Natural killer cell treated with Interleukin-12 subunit alpha and Interleukin-12 subunit beta and Interleukin-15 and Interleukin-18, amount 100 ng/mL, for 72 hours (primary cell): ENCODE measurements around the gene NPPC. TPM values are rescaled to one million over a fixed set of nuclear protein-coding genes. Genes with fewer than 3 reads are reported as not detected.

Source experiments
- ATAC-seq, 2 donors: fragments of 150-1000 bp; cut with Tn5 transposase in 1 of 2; sonication (Bioruptor Pico), chemical (Tn5 transposase) in 1 of 2; 2 replicates each; pipeline ENCODE4 v1.10.0; 2021
- DNase-seq: peaks from one replicate; pipeline ENCODE4 v3.0.0; 2022; ENCODE audit warnings: low spot score
- H3K27ac Mint-ChIP-seq, 2 donors: 1 replicate in 1 of 2; 2 replicates in 1 of 2; pipeline ENCODE4 v1.8.0; 2022; ENCODE audit warnings: mixed read lengths in 2 of 2, mild to moderate bottlenecking in 1 of 2, moderate library complexity in 1 of 2
- H3K27me3 Mint-ChIP-seq, 2 donors: 1 replicate in 1 of 2; 2 replicates in 1 of 2; pipeline ENCODE4 v1.8.0; 2022; ENCODE audit warnings: mixed read lengths in 2 of 2
- H3K36me3 Mint-ChIP-seq: one replicate; pipeline ENCODE4 v1.8.0; 2022; ENCODE audit warnings: mixed read lengths
- H3K4me1 Mint-ChIP-seq, 2 donors: 1 replicate in 1 of 2; 2 replicates in 1 of 2; pipeline ENCODE4 v1.8.0; 2022; ENCODE audit warnings: low read depth in 2 of 2, mixed read lengths in 2 of 2, mild to moderate bottlenecking in 1 of 2
- H3K4me3 Mint-ChIP-seq: one replicate; pipeline ENCODE4 v1.8.0; 2022; ENCODE audit warnings: mixed read lengths
- H3K9me3 Mint-ChIP-seq: 2 replicates; pipeline ENCODE4 v1.8.0; 2022; ENCODE audit warnings: mixed read lengths
- total RNA-seq, 2 donors: library from RNA; stranded (reverse); gene quantifications; one replicate each; pipeline ENCODE4 v1.2.3, GENCODE V29; 2022

NPPC gene
- total RNA-seq, 2 donors from 2014 or later = 2.7 to 4.2 TPM

- H3K4me3 Mint-ChIP-seq = no peak overlapping the region
- no peak overlapping the region for H3K27ac Mint-ChIP-seq
- H3K4me1 Mint-ChIP-seq = no peaks in the 10 kb centered on the region
- H3K36me3 Mint-ChIP-seq = no peaks in the 10 kb centered on the region
- ATAC-seq = no peak
- no peak for DNase-seq
- peaks cover 19 to 23% of the 10 kb centered on the region in 2 donors for H3K27me3 Mint-ChIP-seq
- no peaks in the 10 kb centered on the region for H3K9me3 Mint-ChIP-seq
Measured at GRCh38 chr2:231931481-231931915, 5.3 kb upstream of the NPPC start.

- no peaks in the 10 kb centered on the region for H3K9me3 Mint-ChIP-seq
- no peak overlapping the region for H3K27ac Mint-ChIP-seq
- no peaks in the 10 kb centered on the region for H3K36me3 Mint-ChIP-seq
- no peak for ATAC-seq
- H3K4me1 Mint-ChIP-seq = no peaks in the 10 kb centered on the region
- peak; percentile 44 for DNase-seq
- no peak overlapping the region for H3K4me3 Mint-ChIP-seq
- H3K27me3 Mint-ChIP-seq = peaks cover 19 to 23% of the 10 kb centered on the region in 2 donors
Measured at GRCh38 chr2:231930593-231931281, 4.5 kb upstream of the NPPC start.

GRCh38 chr2:231929961-231930592, 3.9 kb upstream of the NPPC start:
- H3K27ac Mint-ChIP-seq = no peak overlapping the region
- DNase-seq (peak; percentile 38), ATAC-seq (no peak)
- H3K4me1 Mint-ChIP-seq = no peaks in the 10 kb centered on the region
- no peaks in the 10 kb centered on the region for H3K9me3 Mint-ChIP-seq
- no peak overlapping the region for H3K4me3 Mint-ChIP-seq
- H3K27me3 Mint-ChIP-seq = peaks cover 19 to 23% of the 10 kb centered on the region in 2 donors
- H3K36me3 Mint-ChIP-seq = no peaks in the 10 kb centered on the region

GRCh38 chr2:231928901-231929725, 2.9 kb upstream of the NPPC start:
- no peaks in the 10 kb centered on the region for H3K9me3 Mint-ChIP-seq
- peaks cover 24 to 29% of the 10 kb centered on the region in 2 donors for H3K27me3 Mint-ChIP-seq
- ATAC-seq (no peak), DNase-seq (peak; percentile 51)
- no peak overlapping the region for H3K27ac Mint-ChIP-seq
- no peaks in the 10 kb centered on the region for H3K4me1 Mint-ChIP-seq
- no peak overlapping the region for H3K4me3 Mint-ChIP-seq
- no peaks in the 10 kb centered on the region for H3K36me3 Mint-ChIP-seq

- ATAC-seq (no peak), DNase-seq (peak; percentile 18)
- no peak overlapping the region for H3K4me3 Mint-ChIP-seq
- H3K4me1 Mint-ChIP-seq = no peaks in the 10 kb centered on the region
- H3K9me3 Mint-ChIP-seq = no peaks in the 10 kb centered on the region
- no peaks in the 10 kb centered on the region for H3K36me3 Mint-ChIP-seq
- H3K27me3 Mint-ChIP-seq = peaks cover 30 to 36% of the 10 kb centered on the region in 2 donors
- H3K27ac Mint-ChIP-seq = no peak overlapping the region
Measured at GRCh38 chr2:231928481-231928880, 2.3 kb upstream of the NPPC start.

GRCh38 chr2:231927566-231927890, 1.3 kb upstream of the NPPC start:
- peaks cover 30 to 36% of the 10 kb centered on the region in 2 donors for H3K27me3 Mint-ChIP-seq

GRCh38 chr2:231926761-231927565, 767 bp upstream of the NPPC start:
- Mint-ChIP-seq H3K4me3 (peak overlapping the region; percentile 57), H3K9me3 (no peaks in the 10 kb centered on the region), H3K4me1 (no peaks in the 10 kb centered on the region), H3K27ac (no peak overlapping the region), H3K27me3 (peaks cover 34 to 36% of the 10 kb centered on the region in 2 donors), H3K36me3 (no peaks in the 10 kb centered on the region)
- peak; percentile 59 for DNase-seq
- no peak for ATAC-seq

More at GRCh38 chr2:231927566-231927890, 1.3 kb upstream of the NPPC start:
- peak overlapping the region; percentile 57 for H3K4me3 Mint-ChIP-seq
- no peak overlapping the region for H3K27ac Mint-ChIP-seq
- no peak for DNase-seq
- no peaks in the 10 kb centered on the region for H3K9me3 Mint-ChIP-seq
- no peaks in the 10 kb centered on the region for H3K4me1 Mint-ChIP-seq
- no peaks in the 10 kb centered on the region for H3K36me3 Mint-ChIP-seq
- no peak for ATAC-seq

GRCh38 chr2:231925303-231926179, 655 bp downstream of the NPPC start:
- no peaks in the 10 kb centered on the region for H3K36me3 Mint-ChIP-seq
- ATAC-seq = peak; percentile 67 to 82
- no peak overlapping the region for H3K27ac Mint-ChIP-seq
- DNase-seq = peak; percentile 73
- H3K4me3 Mint-ChIP-seq = peak overlapping the region; percentile 36
- peaks cover 34 to 36% of the 10 kb centered on the region in 2 donors for H3K27me3 Mint-ChIP-seq
- no peaks in the 10 kb centered on the region for H3K4me1 Mint-ChIP-seq
- no peaks in the 10 kb centered on the region for H3K9me3 Mint-ChIP-seq

GRCh38 chr2:231924889-231925275, 1.3 kb downstream of the NPPC start:
- H3K4me3 Mint-ChIP-seq = no peak overlapping the region
- ATAC-seq (no peak), DNase-seq (no peak)
- no peak overlapping the region for H3K27ac Mint-ChIP-seq
- H3K27me3 Mint-ChIP-seq = peaks cover 34 to 36% of the 10 kb centered on the region in 2 donors
- no peaks in the 10 kb centered on the region for H3K36me3 Mint-ChIP-seq
- no peaks in the 10 kb centered on the region for H3K9me3 Mint-ChIP-seq
- no peaks in the 10 kb centered on the region for H3K4me1 Mint-ChIP-seq

- Mint-ChIP-seq H3K27ac (no peak overlapping the region), H3K4me3 (peak overlapping the region; percentile 55), H3K36me3 (no peaks in the 10 kb centered on the region), H3K4me1 (no peaks in the 10 kb centered on the region), H3K27me3 (peaks cover 32 to 35% of the 10 kb centered on the region in 2 donors), H3K9me3 (no peaks in the 10 kb centered on the region)
- DNase-seq (peak; percentile 56), ATAC-seq (no peak)
Measured at GRCh38 chr2:231923951-231924888, 2.0 kb downstream of the NPPC start.

- no peak for DNase-seq
- H3K9me3 Mint-ChIP-seq = no peaks in the 10 kb centered on the region
- ATAC-seq = no peak
Measured at GRCh38 chr2:231923010-231923344, 3.2 kb downstream of the NPPC start.

More at GRCh38 chr2:231923010-231923344, 3.2 kb downstream of the NPPC start:
- no peak overlapping the region for H3K27ac Mint-ChIP-seq
- no peaks in the 10 kb centered on the region for H3K36me3 Mint-ChIP-seq
- H3K27me3 Mint-ChIP-seq = peaks cover 24% of the 10 kb centered on the region in 2 donors
- H3K4me1 Mint-ChIP-seq = no peaks in the 10 kb centered on the region
- no peak overlapping the region for H3K4me3 Mint-ChIP-seq
